HG03432 (cell line): ENCODE results near the gene MAP4K4.

Experiments
- ATAC-seq: cut with Tn5 transposase; IDR thresholded peaks from one replicate; pipeline ENCODE4 v1.9.1; 2021; ENCODE audit warnings: mild to moderate bottlenecking, moderate library complexity; ENCODE audit not compliant: unreplicated experiment

MAP4K4 gene

DNA sequence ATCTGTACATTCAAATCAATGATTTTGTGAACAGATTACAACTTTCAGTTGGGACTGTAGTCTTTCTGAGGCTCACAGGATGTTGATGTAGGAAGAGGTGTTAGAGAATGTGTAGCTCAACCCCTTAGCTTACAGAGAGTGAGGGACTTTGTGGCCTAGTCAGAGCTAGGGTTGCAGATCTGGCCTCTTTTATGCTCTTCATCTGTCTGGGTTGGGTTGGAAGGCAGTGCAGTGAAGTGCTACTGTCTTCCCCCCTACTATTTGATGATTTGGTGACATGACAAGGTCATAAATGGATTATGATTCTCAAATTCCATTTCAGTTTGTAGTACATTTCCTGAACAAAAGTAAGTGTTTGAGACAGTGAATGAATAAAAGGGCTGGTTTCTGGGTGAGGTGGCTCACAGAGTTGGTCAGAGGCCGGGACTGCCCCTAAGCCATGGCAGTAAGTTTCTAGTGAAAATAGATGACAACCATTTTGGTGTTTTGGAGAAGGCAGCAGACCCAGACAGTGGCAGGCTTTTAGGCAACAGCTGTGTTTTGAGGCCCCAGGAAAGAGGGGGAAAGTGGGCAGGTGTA is 21.6 kb downstream of the MAP4K4 start:
- peak; percentile 40 for ATAC-seq

DNA sequence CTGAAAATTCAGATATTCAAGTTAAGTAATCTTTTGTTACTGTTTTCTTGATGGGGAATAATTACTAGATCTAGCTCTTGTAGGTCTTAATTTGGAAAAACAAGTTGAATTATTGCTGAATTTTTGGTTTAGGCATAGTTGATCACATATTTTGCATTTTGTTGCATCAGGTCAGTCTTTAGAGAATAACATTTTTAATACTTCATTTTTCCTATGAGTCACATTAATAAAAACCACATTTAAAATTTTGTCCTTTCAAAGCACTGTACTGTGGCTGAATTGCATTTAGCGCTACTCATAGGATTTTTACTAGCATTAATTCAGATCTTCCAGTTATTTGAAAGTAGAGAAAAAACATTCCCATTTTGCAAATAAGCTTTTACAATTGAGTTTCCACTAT is 23.2 kb downstream of the MAP4K4 start:
- no peak for ATAC-seq

DNA sequence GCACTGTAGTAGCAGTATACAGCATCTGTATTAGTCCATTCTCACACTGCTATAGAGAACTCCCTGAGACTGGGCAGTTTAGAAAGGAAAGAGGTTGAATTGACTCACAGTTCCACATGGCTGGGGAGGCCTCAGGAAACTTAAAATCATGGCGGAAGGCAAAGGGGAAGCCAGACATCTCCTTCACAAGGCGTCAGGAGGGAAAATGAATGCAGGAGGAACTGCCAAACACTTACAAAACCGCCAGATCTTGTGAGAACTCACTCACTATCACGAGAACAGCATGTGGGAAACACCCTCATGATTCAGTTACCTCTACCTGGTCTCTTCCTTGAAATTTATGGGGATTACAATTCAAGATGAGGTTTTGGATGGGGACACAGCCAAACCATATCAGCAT is 25.4 kb downstream of the MAP4K4 start:
- no peak for ATAC-seq

DNA sequence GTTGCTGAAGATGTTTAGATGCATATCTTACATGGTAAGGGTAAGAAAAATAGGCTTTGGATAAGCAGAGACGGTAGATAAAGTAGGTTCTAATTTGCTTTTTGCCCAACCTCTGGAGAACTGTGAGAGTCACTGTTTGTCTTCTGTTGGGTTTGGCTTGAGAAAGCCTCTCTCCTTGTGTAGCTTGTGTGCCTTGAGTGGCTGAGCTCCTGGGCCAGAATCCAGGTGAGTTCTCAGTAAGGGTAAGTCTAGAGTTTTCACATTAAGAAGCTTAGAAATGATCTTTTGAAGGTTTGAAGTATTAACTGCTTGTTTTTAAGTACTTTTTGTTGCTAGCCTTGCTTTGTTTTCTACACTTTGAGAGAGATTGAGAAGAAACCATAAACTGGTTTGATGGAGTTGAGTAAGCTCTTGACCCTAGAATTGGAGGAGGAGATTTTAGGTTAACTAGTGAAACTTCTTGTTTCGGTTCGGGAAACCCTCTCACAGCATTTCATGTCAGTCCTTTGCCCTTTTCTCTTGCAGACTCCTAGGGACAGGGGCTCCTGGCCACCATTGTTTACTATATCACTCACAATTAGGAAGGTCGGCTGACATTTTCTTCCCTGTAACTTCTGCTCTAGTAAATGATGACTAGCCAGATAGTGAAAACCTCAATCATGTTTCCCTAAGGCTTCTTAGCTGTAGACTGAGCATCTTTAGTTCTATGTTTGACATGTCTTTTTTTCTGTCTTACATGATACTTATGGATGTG is 26.0 kb downstream of the MAP4K4 start:
- ATAC-seq, result no peak

DNA sequence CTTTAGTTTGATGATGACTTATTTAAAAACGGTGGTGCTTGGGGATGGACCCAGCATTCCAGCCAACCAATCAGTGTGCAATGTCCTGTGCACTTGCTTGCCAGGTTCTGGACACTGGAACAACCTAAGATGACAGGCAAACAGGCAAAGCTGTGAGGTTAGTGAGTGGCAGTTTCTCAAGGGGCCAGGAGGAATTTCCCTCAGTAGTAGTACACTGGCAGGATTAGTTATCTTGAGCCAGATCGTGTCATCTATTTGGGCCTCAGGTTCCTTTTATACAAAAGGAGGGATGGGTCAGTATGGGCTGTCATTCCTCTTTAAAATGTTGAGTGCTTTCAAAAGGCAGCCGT is 26.6 kb downstream of the MAP4K4 start:
- no peak for ATAC-seq

DNA sequence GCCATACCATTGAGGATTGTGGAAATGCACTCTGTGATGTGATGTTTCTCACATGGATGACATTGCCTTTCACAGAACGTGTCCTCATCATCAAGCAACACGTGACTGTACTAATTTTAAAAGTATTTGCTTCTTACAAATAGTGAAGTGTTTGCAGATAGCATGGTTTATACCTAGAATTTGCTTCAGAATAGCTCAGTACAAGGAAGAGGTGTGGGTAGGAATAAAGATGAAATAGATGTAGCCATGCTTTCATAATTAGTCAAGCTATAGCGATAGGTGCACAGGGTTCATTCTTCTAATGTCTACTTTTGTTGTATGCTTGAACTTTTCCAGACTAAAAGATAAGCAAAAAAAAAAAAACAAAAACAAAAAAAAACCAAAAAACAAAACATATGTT is 27.5 kb downstream of the MAP4K4 start:
- ATAC-seq, result no peak

DNA sequence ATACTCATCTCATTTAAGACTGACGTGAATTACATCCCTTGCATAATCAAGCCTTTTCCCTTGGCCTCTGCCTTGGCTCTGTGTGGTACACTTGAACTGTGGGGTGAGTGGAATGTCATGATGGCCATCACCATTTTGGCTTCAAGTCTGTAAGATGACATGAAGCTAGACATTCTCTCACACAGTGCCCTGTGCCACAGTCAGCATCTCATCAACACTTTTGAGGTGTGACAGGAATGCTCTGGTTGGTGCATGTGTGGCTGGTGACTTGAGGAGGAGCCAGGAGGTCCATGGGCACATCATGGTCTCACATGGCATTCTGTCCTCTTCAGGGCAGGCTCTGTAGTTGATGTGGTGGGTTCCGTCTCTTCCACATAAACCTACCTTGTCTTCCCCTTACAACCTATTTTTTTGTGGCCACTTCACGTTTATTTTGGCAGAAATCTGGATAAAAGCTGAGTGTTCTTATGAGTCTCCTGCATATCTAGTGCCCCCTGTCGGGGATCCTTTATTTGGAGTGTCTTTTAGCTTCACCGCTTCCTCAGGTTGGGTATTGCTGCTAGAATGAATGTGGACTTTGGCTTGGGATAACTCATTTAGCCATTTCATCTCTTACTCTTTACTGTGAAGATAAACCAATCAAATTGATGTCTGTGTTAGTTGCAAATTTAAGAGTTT is 28.1 kb downstream of the MAP4K4 start:
- ATAC-seq, result no peak

DNA sequence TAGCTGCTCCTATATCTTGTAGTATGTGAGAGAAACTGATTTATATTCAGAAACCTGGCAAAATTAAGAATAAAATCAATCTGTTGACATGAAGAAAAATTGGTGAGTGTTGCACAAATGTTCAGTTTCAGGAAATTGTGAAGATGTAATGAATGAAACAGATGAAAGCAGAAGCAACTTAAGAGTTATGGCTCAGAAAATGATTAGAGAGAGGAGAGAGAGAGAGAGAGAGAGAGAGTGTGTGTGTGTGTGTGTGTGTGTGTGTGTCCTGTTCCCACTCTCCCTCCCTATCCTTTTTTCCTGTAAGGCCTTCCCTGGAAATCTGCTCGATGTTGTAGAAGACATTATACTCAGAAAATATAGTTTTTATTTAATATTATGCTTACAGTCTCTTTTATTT is 31.4 kb downstream of the MAP4K4 start:
- ATAC-seq, result no peak

DNA sequence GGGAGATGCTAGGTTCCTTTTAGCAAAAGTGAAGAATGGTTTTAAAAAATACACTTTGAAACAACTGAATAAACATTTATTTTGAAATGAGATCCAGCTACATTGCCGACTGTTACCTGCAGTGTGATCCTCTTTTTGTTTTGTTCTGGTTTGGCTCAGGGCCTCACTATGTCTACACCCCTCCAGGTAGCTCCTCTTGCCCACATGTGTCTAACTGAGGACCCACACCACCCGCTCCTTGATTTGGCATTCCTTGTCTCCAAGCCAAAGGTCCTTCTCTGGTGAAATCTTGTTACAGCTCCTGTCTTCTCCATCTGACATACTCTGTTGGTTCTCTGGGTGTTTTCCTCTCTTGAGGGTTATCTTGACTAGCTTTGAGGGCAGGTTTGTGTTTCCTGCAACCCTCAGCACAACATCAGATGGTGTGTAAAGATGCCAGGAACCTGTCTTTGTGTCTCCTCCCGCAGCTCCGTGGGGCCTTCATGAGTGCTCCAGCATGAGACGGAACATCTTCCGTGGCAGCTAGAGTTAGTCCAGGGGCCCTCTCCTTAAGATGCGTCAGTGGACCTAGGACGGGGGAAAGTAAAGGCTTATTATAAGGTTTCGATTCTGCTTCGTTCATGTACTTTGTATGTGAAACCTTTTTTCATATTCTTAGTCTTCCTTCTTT is 32.1 kb downstream of the MAP4K4 start:
- ATAC-seq, result no peak

DNA sequence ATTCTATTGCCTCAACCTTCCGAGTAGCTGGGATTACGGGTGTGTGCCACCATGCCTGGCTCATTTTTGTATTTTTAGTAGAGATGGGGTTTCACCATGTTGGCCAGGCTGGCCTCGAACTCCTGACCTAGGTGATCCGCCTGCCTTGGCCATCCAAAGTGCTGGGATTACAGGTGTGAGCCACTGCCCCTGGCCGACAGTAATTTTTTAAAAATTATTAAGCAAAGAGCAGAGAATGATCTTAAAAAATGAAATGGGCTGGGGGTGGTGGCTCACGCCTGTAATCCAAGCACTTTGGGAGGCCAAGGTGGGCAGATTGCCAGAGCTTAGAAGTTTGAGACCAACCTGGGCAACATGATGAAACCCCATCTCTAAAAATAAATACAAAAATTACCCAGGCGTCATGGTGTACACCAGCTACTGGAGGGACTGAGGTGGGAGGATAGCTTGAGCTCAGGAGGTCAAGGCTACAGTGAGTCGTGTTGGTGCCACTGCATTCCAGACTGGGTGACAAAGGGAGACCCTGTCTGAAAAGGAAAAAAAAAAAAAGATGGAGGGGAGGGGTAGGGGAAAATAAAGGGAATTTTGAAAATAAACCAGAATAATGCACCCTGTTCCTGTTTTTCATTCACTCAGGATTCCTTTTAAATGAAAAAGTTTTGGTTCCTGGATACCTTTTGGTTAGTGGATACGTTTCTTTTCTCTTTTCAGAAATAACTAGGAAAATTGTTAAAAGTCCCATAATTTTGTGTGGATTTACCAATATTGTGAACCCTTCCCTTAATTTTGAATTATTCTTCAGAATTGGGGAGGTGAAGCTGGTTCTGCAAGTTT is 33.9 kb downstream of the MAP4K4 start:
- ATAC-seq, result no peak

DNA sequence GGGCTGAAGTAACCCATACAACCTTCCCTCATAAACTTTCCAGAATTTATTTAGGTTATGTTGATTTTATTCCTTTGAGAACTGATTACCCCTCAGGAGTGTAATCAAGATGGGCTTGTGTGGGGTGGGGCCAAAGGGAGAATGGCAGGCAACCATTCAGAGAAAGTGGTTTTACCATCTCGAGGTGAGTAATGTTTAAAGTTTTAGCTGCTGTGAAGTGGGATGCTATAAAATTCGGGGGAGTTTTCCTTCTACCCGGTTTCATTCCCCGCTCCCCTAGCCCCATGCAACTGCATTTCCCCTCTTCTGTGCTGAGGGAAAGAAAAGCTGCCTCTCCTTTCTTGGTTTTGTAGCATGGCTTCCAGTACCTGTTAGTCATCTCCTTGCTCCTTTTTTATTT is 34.7 kb downstream of the MAP4K4 start:
- no peak for ATAC-seq

DNA sequence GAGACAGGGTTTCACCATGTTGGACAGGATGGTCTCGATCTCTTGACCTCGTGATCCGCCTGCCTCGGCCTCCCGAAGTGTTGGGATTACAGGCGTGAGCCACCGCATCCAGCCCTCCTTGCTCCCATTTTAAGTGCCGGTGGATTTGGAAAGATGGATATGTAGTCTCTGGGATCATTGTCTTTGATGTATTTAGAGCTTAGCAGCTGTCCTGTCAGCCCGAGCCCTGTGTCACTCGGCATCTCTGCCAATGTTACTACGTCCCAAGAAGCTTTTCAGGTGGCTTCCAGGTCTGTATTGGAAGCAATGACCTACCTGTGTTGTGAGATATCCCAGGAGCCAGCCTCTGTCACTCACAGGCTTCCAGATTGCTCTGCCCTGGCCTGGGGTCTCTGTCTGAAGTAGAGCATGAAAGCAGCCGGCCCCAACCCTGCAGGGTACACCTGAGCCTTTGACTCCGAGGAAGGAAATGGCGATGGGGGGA is 35.3 kb downstream of the MAP4K4 start:
- no peak for ATAC-seq

DNA sequence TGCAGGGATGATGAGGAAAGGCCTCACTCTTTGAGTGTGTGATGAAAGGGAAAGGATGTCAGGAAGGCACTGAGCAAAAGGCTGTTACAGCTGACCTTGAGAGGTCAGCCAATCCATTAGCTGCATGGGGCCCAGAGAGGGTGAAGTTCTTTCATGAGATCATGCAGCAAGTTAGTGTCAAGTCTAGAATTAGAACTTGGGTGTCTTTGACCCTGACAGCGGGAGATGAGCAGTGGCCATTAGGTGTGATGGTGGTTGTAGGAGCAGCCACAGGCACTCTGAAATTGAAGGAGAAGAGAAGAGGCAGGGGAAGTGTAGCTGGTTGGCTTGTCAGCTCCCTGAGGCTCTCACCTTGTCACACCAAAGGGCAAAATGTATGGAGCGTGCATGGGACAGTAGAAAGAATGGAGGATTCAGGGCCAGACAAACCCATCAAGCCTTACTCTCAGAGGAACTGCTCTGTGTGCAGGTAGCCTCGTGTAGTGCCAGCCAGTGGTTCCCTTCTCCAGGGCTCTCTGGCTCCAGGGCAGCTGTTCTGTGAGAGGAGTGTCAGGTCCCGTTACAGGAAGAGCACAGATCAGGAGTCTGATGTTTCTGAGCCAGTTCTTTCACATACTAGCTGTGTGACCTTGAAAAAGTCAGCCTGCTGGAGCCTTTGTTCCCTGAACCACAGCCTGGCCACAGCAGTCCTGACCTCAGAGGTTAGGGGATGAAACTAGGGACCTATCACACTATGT is 35.9 kb downstream of the MAP4K4 start:
- ATAC-seq, result no peak

DNA sequence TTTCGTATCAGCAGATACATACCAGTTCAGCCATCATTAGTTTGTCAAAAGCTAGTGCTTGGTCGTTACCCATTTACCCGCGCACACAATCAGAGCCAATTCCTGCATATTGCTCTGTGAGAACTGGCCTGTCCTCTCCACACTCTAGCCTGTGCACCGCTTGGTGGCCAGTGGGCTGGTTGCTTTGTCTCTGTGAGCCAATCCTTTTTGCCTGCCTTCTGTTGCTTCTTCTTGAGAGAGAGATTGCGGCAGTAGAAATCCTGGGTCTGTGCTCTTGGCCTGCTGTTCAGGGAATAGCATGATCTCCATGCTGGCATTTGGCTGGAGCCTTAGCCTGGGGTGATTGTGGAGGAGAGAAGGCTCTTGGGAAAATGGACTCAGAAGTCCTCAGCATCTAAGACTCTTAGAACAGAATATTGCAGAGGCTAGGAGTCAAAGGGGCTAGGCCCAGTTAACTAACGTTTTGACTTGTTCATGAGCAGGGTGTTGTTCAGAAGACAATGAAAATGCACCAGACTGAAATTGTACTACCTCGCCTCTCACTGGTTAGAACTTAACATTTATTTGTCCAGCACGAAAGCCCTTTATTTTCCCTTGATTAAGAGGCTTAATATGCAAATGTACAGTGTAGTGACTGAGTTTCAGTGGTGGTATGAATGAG is 37.1 kb downstream of the MAP4K4 start:
- no peak for ATAC-seq

DNA sequence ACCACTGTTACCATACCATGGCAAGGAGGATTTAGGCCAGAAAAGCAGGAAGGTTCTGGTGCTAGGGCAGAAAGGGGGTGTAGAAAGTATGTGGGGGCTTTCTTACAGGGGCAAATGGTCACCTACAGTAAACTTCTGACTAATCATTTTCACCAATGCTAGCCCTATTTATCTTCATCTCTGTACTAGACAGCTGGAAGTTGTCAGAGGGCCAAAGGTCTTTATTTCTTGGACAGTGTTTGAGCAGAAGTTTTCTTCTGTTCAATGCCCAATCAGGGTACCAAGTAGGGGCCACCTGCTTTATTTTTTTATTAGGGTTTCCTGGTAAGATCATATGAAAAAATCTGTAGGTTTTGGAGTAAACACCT is 37.6 kb downstream of the MAP4K4 start:
- ATAC-seq, result no peak

DNA sequence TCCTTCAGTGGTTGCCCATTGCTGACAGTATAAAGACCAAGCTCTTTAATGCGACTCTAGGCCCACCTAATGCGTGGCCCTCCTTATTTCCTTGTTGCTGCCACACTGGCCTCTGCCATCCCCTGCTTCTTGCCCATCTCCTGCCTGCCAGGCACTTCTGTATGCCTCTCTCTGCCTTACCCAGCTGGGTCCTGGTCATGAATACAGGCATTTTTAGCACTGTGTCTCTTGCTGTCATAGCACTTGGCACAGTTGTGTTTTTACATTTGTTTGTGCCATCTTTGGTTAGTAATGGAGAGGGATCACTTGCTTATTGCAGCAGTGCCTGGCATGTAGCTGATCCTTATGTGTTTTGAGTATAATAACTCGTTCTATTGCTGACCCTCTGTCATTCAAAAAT is 38.7 kb downstream of the MAP4K4 start:
- no peak for ATAC-seq

DNA sequence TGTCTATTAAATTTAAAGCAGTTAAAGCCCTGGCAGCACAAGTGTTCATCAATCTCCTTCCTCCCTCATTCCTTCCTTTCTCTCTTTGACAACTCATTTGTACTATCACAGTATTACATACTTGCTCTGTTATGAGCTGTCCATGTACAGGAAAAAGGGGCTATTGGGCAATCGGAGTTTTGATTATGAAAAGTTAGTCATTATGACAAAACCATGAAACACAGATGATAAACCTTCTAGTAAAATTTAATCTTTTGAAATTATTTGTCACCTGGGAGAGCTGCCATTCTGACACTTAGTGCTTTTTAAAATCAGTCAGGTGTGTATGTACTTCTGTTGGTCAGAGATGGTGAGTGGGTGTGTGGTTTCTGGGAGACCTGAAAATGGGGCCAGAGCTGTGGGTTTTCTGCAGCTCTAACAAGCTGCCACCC is 39.4 kb downstream of the MAP4K4 start:
- no peak for ATAC-seq

DNA sequence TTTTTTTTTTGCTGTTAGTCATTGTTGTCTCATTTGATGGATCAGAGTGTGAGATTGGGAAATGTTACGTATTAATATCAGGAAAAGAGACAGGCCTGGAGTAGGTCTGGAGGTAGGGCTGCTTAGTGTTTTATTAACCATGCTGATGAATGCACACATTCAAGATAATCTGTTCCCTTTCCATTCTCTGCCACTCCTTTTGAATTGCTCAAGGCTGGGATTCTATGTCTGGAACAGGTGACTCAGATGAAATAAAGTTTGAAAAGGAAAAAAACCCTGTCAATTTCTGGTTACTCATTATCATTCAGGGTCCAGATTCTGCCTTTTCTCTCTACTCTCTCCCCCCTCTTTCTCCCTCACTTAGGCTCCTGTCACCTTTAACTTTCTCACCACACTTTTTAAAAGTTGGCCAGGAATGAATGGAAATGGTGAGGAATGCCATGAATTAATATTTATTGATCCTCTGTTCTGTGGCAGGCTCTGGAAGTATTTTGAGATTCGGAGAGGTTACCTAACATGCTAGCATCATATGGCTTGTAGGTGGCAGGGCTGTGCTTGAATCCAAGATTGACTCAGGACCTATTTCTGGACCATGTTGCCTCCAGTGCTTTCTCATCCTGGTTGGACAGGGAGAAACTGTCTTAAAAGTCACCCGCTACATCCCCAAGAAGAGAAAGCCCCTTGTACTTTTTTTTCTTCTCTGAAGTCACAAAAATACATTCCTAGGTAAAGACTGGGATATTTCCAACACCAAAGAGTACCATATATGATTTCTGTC is 40.2 kb downstream of the MAP4K4 start:
- no peak for ATAC-seq

DNA sequence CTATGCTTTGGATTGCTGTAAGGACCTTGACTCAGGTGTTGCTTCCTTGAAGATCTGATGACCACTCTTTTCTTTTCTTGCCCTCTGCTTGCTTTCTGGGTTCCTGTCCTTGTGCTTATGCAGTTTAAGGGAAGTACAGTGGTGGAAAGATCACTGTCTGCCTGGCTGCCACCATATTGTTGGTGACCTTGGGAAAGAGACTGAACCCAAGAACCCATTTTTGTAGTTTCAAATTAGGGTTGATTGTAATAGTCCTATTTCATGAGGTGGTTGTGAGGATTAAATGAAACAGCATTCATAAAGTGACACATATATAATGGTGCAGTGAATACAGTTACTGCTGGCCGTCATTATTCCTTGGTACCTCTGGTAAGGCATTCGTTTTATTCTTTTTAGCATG is 41.1 kb downstream of the MAP4K4 start:
- ATAC-seq, result no peak
